ENCODE results near the gene ACKR2.
A peak's percentile ranks its signal among the peaks of the same experiment; 100 is the strongest.
"Not testable (repeated sequence)": the region's sequence is repeated elsewhere in the genome, so short reads cannot be mapped to it uniquely, and the experiment has no call there.

Gene ACKR2

DNA sequence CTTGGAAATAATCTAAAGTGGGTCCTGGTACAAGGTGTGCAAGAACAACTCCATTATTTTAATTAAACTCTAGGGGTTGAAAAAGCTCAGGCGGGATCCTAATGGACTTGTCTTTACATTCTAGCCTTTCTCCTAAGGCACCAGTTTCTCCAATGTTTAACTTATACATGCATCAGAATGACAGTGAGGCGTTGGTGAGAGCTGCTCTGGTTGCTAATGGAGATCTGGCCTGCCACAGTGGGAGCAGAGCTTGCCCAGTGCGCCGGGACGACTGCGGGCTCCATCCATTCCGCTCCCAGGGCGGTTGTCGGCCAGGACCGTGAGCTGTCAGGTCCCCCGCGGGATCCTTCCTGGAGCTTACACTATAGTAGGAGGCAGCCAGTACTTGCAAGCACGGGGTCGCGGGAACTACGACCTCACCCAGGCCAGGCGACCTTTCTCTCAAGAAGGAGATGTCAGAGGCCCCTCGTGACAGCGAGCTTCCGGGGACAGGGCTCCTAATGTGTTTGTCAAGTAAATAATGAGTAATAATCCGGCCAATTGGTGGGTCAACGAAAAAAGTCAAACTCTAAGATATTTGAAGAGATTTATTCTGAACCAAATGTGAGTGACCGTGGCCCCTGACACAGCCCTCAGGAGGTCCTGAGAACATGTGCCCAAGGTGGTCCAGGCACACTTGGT is 4.0 kb upstream of the ACKR2 start:
- Histone ChIP-seq H3K27ac (peak overlapping the region in 1 of 2 donors; percentile 94), H3K9me3 (no peaks in the 10 kb centered on the region), H3K4me1 (peaks cover 0 to 34% (median 21%) of the 10 kb centered on the region in 4 donors), H3K27me3 (peaks cover 0 to 2% of the 10 kb centered on the region in 2 donors), H3K36me3 (no peaks in the 10 kb centered on the region), H3K4me3 (peak overlapping the region; percentile 80 to 92)
- intact Hi-C loops (cut with DNase I; ENCODE audit: low total_unique reads) = no loop called here
- TF ChIP-seq, protein P1, sequence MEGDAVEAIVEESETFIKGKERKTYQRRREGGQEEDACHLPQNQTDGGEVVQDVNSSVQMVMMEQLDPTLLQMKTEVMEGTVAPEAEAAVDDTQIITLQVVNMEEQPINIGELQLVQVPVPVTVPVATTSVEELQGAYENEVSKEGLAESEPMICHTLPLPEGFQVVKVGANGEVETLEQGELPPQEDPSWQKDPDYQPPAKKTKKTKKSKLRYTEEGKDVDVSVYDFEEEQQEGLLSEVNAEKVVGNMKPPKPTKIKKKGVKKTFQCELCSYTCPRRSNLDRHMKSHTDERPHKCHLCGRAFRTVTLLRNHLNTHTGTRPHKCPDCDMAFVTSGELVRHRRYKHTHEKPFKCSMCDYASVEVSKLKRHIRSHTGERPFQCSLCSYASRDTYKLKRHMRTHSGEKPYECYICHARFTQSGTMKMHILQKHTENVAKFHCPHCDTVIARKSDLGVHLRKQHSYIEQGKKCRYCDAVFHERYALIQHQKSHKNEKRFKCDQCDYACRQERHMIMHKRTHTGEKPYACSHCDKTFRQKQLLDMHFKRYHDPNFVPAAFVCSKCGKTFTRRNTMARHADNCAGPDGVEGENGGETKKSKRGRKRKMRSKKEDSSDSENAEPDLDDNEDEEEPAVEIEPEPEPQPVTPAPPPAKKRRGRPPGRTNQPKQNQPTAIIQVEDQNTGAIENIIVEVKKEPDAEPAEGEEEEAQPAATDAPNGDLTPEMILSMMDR (IDR thresholded peaks at IDR 0.05) = no peak
- DNase-seq = peak; percentile 45 to 69

DNA sequence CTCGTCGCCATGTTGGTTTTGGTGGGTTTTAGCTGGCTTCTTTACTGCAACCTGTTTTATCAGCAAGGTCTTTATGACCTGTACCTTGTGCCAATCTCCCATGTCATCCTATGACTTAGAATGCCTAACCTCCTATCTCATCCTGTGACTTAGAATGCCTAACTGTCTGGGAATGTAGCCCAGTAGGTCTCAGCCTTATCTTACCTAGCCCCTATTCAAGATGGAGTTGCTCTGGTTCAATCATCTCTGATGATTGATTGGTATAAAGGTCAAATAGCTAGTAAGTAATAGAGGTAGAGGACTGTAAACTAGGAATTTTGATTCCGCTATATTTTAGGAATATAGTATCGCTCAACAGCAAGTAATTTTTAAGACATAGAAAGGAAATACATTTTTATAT is 1.3 kb upstream of the ACKR2 start:
- TF ChIP-seq, protein P1 (IDR thresholded peaks at IDR 0.05) = no peak
- Histone ChIP-seq H3K27me3 (peaks cover 0 to 2% of the 10 kb centered on the region in 2 donors), H3K4me1 (peaks cover 0 to 12% (median 4%) of the 10 kb centered on the region in 4 donors), H3K27ac (no peak overlapping the region), H3K36me3 (no peaks in the 10 kb centered on the region), H3K4me3 (no peak overlapping the region), H3K9me3 (no peaks in the 10 kb centered on the region)
- intact Hi-C loops (cut with DNase I; ENCODE audit: low total_unique reads) = no loop called here
- DNase-seq = no peak

DNA sequence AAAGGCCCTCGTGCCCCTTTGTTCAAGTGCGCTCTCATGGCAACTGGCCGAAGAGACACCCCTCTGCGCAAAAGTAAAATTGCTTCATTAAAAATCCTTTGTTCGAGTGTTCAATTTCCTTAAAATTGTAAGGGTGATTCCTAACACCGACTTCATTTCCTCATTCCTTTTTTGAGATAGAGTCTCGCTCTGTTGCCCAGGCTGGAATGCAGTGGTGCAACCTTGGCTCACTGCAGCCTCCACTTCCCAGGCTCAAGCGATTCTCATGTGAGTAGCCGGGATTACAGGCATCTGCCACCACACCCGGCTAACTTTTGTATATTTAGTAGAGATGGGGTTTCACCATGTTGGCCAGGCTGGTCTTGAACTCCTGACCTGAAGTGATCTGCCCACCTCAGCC is 1.5 kb downstream of the ACKR2 start:
- DNase-seq; H3K27me3 ChIP-seq; H3K4me1 ChIP-seq; H3K9me3 ChIP-seq; H3K36me3 ChIP-seq; H3K27ac ChIP-seq; H3K4me3 ChIP-seq; intact Hi-C loops (cut with DNase I; ENCODE audit: low total_unique reads): not testable (repeated sequence)

DNA sequence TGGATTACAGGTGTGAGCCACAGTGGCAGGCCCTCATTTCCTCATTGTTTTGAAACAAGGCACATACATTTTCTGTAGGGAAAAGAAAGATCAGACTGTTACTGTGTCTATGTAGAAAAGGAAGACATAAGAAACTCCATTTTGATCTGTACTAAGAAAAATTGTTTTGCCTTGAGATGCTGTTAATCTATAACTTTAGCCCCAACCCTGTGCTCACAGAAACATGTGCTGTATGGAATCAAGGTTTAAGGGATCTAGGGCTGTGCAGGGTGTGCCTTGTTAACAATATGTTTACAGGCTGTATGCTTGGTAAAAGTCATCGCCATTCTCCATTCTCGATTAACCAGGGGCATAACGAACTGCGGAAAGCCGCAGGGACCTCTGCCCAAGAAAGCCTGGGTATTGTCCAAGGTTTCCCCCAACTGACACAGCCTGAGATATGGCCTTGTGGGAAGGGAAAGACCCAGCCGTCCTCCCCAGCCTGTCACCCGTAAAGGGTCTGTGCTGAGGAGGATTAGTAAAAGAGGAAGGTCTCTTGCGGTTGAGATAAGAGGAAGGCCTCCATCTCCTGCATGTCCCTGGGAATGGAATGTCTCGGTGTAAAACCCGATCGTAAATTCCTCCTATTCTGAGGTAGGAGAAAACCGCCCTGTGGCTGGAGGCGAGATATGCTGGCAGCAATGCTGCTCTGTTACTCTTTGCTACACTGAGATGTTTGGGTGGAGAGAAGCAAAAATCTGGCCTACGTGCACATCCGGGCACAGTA is 2.1 kb downstream of the ACKR2 start:
- H3K9me3 ChIP-seq; H3K27me3 ChIP-seq; intact Hi-C loops (cut with DNase I; ENCODE audit: low total_unique reads); H3K36me3 ChIP-seq; H3K27ac ChIP-seq; DNase-seq; H3K4me3 ChIP-seq; H3K4me1 ChIP-seq: not testable (repeated sequence)

DNA sequence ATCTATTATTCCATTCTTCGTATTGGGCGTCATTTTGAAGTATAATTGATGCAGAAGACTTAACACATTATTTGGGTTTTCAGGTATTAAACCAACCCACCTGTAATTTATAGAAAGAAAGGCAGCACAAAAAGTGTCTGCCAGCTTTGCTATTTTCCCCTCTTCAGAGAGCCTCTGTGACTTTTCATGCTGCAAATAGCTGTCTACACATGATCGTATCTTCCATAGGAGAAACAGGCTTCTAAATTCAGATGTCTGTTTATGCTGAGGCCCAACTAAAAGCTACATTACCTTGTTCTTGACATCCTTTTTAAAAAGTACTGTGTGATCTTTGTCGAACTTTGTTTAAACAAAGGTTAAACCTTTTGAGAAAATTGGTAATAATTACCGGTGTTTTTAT is 5.0 kb downstream of the ACKR2 start:
- Histone ChIP-seq H3K9me3 (no peaks in the 10 kb centered on the region), H3K4me1 (peaks cover 0 to 1% (median 0%) of the 10 kb centered on the region in 4 donors)

DNA sequence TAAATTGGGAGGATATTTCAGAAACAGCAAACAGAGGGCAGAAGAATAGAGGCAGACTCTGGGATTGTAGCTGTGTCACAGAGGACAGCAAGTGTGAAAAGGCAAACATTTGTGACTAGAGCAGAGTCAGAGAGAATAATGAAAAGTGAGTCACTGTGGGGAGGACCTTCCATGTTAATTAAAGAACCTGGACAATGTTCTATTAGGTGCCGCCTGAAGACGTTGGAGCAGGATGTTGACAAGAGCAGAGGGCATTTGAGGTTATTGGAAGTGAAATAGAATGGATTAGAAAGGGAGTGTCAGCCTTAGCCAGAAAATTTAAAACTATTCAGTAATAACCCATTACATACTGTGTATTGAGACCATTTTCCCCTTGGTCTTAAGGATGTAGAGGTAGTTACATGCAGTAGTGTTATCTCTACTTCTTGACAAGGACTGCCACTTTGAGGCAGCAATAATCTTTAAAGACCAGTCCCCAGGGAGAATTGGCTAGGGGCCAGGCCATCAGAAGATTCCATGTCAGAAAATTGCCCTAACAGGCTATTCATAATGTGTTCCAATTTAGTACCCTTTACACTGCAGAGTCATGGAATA is 5.8 kb downstream of the ACKR2 start:
- no peaks in the 10 kb centered on the region for H3K36me3 ChIP-seq
- no peak overlapping the region for H3K27ac ChIP-seq
- H3K4me1 ChIP-seq = peaks cover 0 to 8% (median 3%) of the 10 kb centered on the region in 4 donors
- H3K27me3 ChIP-seq = no peaks in the 10 kb centered on the region
- H3K4me3 ChIP-seq = no peak overlapping the region
- intact Hi-C loops (cut with DNase I; ENCODE audit: low total_unique reads) = no loop called here
- TF ChIP-seq, protein P1 (IDR thresholded peaks at IDR 0.05) = no peak
- DNase-seq = no peak
- no peaks in the 10 kb centered on the region for H3K9me3 ChIP-seq

More for the DNA sequence above, 5.0 kb downstream of the ACKR2 start:
- DNase-seq = no peak
- TF ChIP-seq, protein P1 (IDR thresholded peaks at IDR 0.05) = no peak
- Histone ChIP-seq H3K27me3 (no peaks in the 10 kb centered on the region), H3K36me3 (no peaks in the 10 kb centered on the region), H3K4me3 (no peak overlapping the region), H3K27ac (no peak overlapping the region)
- intact Hi-C loops (cut with DNase I; ENCODE audit: low total_unique reads) = no loop called here

Data from tibial artery (tissue), 4 donors.